NCI-H2196 treated with DMSO at 0.1 percent for 48 hours (cell line): ENCODE results near the gene SDF2L1.
"Not testable (repeated sequence)": the region's sequence is repeated elsewhere in the genome, so short reads cannot be mapped to it uniquely, and the experiment has no call there.

ENCODE experiments used
- DNase-seq: peaks from one replicate; lab custom pipeline; 2025; ENCODE audit not compliant: unreplicated experiment; lab: John Stamatoyannopoulos, UW

SDF2L1 gene

DNA sequence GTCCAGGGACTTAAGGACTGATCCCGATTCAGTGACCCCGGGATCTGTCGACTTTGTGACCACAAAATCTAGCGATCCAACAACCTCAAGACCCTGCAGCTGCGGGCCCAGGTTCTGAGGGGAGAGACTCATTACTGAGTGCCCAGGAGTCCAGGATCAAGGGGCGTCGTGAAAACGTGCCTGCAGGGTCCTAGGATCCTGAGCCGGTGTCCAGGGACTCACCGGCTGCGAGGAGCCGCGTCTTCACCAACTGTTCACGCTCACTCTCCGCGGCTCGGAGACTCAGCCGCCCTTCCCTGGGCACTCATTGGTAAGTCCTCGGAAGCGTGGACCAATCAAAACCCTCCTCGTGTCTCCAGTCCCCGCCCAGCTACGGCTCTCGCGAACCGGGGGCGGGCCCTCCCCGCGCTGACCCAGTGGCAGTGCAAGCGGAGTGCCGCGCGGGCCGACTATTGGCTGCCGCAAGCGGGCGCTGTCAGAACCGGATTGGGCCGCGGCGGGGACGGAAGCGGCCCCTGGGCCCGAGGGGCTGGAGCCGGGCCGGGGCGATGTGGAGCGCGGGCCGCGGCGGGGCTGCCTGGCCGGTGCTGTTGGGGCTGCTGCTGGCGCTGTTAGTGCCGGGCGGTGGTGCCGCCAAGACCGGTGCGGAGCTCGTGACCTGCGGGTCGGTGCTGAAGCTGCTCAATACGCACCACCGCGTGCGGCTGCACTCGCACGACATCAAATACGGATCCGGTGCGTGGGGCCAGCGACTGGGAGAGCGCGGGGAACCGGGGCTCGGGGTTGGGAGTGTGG is at the start of gene SDF2L1:
Gene SDF2L1, plus strand, starts transcription at position 514 of the 795 bp plus-strand sequence. Its CDS starts 35 bp downstream, at position 549.
- DNase-seq, result peak; percentile 85

DNA sequence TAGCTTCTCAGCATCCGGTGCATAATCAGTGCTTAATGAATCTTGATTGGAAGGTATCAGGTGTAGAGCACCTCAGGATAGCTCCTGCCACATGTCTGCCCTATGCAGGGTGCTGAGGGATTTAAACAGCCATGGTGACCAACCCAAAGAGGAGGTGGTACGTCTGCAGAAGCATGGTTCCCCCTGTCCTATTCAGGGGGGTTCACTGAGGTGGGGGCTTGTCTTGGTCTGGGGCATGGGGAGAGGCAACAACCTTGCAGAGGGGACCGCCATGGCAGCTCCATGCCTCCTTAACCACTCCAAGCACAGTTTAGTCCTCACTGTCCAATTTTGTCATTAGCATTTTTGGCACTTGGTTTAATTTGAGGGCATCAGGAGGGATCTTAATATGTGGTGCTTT is 49.7 kb upstream of the SDF2L1 start:
- DNase-seq, result no peak

DNA sequence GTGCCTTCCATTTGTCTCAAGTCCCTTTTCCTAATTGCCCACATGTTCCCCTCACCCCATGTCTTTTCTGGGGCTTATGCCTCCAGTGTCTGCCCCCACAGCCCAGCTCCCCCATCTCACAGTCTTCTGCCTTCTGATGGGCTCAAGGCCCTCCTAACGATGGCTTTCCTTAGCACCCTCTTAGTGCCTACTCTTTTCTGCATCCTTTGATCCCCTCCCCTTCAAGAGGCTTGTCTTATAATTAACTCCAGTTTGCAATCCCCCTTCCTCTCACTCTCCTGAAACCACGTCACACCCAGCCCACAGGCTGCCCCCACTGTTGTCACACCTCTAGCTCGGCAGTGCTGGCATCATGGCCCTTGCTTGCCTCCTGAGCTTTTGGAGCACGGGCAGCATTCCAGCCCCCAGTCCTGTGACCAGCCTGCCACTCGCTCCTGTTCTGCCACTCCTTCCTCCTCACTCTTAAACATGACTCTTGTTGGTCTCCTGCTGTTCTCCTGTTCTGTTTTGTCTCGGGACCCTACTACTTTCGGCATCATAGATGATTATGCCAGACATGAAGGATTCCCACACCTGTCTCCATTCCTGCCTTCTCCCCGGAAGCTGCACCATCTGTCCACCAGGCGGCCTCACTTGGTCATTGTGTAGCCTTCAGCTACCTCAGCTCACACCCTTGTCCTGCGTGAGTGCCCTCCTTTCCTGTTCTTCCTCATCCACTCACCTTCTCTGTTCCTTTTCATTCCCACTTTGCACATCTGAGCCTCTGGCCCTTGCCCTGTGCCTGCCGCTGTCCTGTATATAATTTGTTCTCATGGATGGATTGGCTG is 48.5 kb upstream of the SDF2L1 start:
- no peak for DNase-seq

- no peak for DNase-seq
These were observed 47.1 kb upstream of the SDF2L1 start for GRCh38 chr22:21594865-21595452.

DNA sequence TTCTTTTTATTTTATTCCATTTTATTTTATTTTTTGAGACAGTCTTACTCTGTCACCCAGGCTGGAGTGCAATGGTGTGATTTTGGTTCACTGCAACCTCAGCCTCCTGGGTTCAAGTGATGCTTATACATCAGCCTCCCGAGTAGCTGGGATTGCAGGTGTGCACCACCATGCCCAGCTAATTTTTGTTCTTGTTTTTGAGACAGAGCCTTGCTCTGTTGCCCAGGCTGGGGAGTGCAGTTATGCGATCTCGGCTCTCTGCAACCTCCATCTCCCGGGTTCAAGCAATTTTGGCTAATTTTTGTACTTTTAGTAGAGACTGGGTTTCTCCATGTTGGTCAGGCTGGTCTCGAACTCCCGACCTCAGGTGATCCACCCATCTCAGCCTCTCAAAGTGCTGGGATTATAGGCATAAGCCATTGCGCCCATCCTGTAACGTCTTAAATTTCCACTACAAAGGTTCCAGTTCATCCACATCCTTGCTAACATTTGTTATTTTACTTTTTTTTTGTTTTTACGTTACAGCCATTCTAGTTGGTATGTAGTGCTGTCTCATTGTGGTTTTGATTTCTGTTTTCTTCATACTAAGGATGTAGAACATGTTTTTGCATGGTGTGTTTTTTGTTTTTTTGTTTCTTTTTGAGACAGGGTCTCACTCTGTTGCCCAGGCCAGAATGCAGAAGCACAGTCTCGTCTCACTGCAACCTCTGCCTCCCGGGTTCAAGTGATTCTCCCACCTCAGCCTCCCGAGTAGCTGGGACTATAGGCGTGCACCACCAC is 45.6 kb upstream of the SDF2L1 start:
- DNase-seq, result not testable (repeated sequence)

DNA sequence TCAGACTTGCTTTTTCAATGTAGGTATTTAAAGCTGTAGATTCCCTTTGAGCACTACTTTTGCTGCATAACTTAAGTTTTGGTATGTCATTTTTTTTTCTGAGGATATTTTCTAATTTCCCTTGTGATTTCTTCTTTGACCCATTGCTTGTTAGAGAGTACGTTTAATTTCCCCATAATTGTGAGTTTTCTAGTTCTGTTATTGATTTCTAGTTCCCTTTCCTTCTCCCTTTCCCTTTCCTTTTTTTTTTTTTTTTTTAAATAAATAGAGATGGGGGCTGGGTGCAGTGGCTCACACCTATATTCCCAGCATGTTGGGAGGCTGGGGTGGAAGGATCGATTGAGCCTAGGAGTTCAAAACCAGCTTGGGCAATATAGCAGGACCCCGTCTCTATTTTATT is 43.8 kb upstream of the SDF2L1 start:
- DNase-seq, result no peak

GRCh38 chr22:21599053-21599893 is 42.8 kb upstream of the SDF2L1 start:
- DNase-seq, result no peak

DNA sequence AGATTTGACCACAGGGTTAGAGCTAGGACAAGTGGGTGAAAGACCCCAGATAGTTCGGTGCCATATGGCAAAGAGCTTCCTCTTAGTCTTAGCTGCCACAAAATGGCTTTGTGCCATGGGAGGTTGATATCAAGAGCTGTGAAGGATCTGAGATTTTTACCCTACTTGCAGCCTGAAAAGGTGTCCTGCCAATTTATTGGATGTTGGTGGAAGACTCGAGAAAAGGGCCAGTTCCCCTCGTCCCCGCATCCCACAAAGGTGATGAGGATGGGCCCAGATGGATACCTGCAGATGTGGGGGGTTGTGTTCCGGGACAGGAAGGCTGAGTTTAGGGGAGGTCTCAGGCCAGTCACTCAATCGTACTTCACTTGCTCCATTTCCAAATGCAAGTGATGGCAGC is 39.5 kb upstream of the SDF2L1 start:
- DNase-seq, result no peak

- no peak for DNase-seq
These were observed 38.1 kb upstream of the SDF2L1 start for GRCh38 chr22:21603973-21604372.

GRCh38 chr22:21605887-21606564 is 36.1 kb upstream of the SDF2L1 start:
- DNase-seq, result no peak

DNA sequence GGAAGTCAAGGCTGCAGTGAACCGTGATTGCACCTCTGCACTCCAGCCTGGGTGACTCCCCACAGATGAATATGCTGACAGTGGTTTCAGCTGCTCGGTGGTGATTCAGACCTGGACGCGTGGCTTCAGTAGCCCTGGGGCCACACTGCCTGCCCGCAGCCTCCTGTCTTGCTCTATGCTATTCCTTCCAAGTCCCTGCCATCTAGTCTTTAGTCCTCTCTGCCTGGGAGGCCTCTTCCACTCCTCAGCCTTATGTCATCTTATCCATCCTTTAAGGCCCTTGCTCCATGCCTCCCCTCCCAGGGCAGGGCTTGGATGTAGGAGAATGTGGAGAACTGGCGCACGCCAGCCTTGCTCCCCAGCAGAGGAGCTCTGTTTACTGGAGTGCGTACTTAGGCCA is 35.3 kb upstream of the SDF2L1 start:
- DNase-seq, result no peak

GRCh38 chr22:21609556-21610157 is 32.4 kb upstream of the SDF2L1 start:
- not testable (repeated sequence) for DNase-seq

- DNase-seq, result no peak
These were observed 30.7 kb upstream of the SDF2L1 start for GRCh38 chr22:21611210-21611977.

DNA sequence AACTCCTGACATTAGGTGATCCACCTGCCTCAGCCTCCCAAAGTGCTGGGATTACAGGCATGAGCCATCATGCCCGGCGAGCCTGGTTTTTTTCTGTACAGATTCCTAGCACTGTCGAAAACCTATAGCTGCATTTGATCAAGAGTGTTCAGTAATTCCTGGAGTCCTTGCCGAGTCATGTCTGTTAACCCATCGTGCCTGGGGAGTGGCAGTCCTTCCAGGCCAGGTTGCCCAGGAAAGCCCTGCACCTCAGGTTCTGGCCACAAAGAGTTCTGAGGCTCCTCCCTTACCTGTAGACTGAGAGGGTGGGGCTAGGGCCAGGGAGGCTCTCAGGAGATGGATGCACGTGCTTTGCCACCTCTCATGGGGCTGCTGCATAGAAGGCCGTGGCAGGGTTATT is 29.2 kb upstream of the SDF2L1 start:
- no peak for DNase-seq

GRCh38 chr22:21613553-21614233 is 28.4 kb upstream of the SDF2L1 start:
- no peak for DNase-seq

GRCh38 chr22:21615731-21616130 is 26.4 kb upstream of the SDF2L1 start:
- DNase-seq, result no peak

- not testable (repeated sequence) for DNase-seq
These were observed 24.8 kb upstream of the SDF2L1 start for GRCh38 chr22:21617337-21617736.

GRCh38 chr22:21621025-21621424 is 21.1 kb upstream of the SDF2L1 start:
- DNase-seq, result no peak
